MM.1S (cell line): ENCODE results near the gene PCIF1.

ENCODE experiments used
- DNase-seq: peaks from one replicate; pipeline ENCODE4 v3.0.0-alpha.2; 2015
- H2AFZ ChIP-seq: fragments of 300-600 bp; sonication (generic); 2 replicates; pipeline ENCODE4 v1.6.0; 2016; ENCODE audit warnings: antibody characterized with exemption, low read length
- H3F3A ChIP-seq: fragments of 300-600 bp; sonication (generic); 2 replicates; pipeline ENCODE4 v1.6.1; 2016; ENCODE audit warnings: mild to moderate bottlenecking, antibody characterized with exemption, low read length, moderate library complexity, mixed read lengths; ENCODE audit not compliant: insufficient read depth
- H3K27ac ChIP-seq: fragments of 300-600 bp; sonication (generic); 2 replicates; pipeline ENCODE4 v1.5.1; 2016; ENCODE audit warnings: mild to moderate bottlenecking, low read length
- H3K27me3 ChIP-seq: fragments of 300-600 bp; sonication (generic); replicated peaks from 2 replicates; pipeline ENCODE4 v1.6.0; 2016; ENCODE audit warnings: low read length; ENCODE audit not compliant: insufficient read depth
- H3K36me3 ChIP-seq: fragments of 300-600 bp; sonication (generic); replicated peaks from 2 replicates; pipeline ENCODE4 v1.6.1; 2016; ENCODE audit warnings: mild to moderate bottlenecking, low read length, mixed read lengths; ENCODE audit not compliant: insufficient read depth
- H3K4me1 ChIP-seq: fragments of 300-600 bp; sonication (generic); 2 replicates; pipeline ENCODE4 v1.6.1; 2016; ENCODE audit warnings: low read length, mixed read lengths
- H3K4me2 ChIP-seq: fragments of 300-600 bp; sonication (generic); 2 replicates; pipeline ENCODE4 v1.6.0; 2016; ENCODE audit warnings: low read depth, low read length
- H3K4me3 ChIP-seq: fragments of 300-600 bp; sonication (generic); 2 replicates; pipeline ENCODE4 v1.5.1; 2016; ENCODE audit warnings: low read length, mixed read lengths
- H3K79me2 ChIP-seq: fragments of 300-600 bp; sonication (generic); 2 replicates; pipeline ENCODE4 v1.6.1; 2016; ENCODE audit warnings: mixed run types, low read length, mixed read lengths
- H3K9ac ChIP-seq: fragments of 300-600 bp; sonication (generic); 2 replicates; pipeline ENCODE4 v1.6.1; 2016; ENCODE audit warnings: low read length, mixed read lengths
- H3K9me2 ChIP-seq: fragments of 300-600 bp; sonication (generic); replicated peaks from 2 replicates; pipeline ENCODE4 v1.6.1; 2016; ENCODE audit warnings: mild to moderate bottlenecking, low read length, mixed read lengths; ENCODE audit not compliant: insufficient read depth
- H3K9me3 ChIP-seq: fragments of 300-600 bp; sonication (generic); replicated peaks from 2 replicates; pipeline ENCODE4 v1.6.1; 2016; ENCODE audit warnings: mild to moderate bottlenecking, low read length, mixed read lengths; ENCODE audit not compliant: insufficient read depth
- H4K20me1 ChIP-seq: fragments of 300-600 bp; sonication (generic); 2 replicates; pipeline ENCODE4 v1.6.1; 2016; ENCODE audit warnings: mild to moderate bottlenecking, low read length, moderate library complexity, mixed read lengths; ENCODE audit not compliant: insufficient read depth
- EZH2 ChIP-seq: fragments of 300-600 bp; sonication (generic); optimal IDR thresholded peaks from 2 replicates; pipeline ENCODE3; 2017; ENCODE audit warnings: low read depth, mild to moderate bottlenecking, antibody characterized with exemption, low read length, mixed read lengths
- EZH2phosphoT487 ChIP-seq: fragments of 300-600 bp; sonication (generic); IDR thresholded peaks from 2 replicates; pipeline ENCODE4 v1.6.1; 2018; ENCODE audit warnings: antibody characterized with exemption, low read length
- TF ChIP-seq, protein P1 (sequence below): fragments of 300-600 bp; sonication (generic); IDR thresholded peaks from 2 replicates; pipeline ENCODE4 v1.5.1; 2016; ENCODE audit warnings: antibody characterized with exemption, low read length, mixed read lengths

PCIF1 gene

DNA sequence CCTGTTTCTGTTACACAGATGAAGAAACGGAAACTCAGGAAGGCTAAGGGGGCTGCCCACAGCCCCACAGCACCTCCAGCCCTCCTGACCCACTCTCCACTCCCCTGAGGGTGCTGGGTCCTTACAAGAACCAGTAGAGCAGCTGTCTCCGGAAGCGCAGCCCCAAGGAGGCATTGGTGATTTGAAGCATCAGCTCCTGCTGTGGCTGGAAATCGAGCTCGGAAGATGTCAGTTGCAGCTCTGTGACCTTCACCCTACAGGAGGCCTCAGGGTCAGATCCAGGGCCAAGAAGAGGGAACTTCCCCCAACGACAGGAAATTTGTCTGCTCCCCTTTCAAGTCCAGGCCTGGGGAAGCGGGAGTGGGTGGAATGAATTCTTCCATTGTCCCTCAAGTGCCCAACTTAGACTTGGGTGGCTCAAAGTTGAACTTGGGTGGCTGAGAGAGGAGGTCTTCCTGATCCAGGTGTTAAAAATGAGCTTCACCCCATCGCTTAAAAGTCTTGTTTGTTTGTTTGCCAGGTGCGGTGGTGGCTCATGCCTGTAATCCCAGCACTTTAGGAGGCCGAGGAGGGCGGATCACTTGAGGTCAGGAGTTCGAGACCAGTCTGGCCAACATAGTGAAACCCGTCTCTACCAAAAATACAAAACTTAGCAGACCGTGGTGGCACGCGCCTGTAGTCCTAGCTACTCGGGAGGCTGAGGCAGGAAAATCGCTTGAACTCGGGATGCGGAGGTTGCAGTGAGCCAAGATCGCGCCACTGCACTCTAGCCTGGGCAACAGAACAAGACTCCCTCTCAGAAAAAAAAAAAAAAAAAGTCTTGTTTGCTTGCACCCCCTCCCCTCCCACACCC is 24.4 kb upstream of the PCIF1 start:
- Histone ChIP-seq H3K79me2 (no peaks in the 10 kb centered on the region), H3K4me1 (peaks cover 3% of the 10 kb centered on the region; the same call in 1 of the 2 replicates), H3K9ac (no peak overlapping the region), H3K27ac (no peak overlapping the region), H3K36me3 (no peaks in the 10 kb centered on the region), H3F3A (no peaks in the 10 kb centered on the region), H3K9me2 (no peaks in the 10 kb centered on the region), H4K20me1 (no peaks in the 10 kb centered on the region), H2AFZ (peak overlapping the region; percentile 28), H3K27me3 (peaks cover 14% of the 10 kb centered on the region; the same call in 1 of the 2 replicates), H3K4me3 (peak overlapping the region; percentile 18; the same call in 1 of the 2 replicates), H3K4me2 (peak overlapping the region; percentile 99; the same call in 1 of the 2 replicates), H3K9me3 (no peaks in the 10 kb centered on the region)
- TF ChIP-seq EZH2phosphoT487 (no peak), EZH2 (no peak)
- TF ChIP-seq, protein P1, sequence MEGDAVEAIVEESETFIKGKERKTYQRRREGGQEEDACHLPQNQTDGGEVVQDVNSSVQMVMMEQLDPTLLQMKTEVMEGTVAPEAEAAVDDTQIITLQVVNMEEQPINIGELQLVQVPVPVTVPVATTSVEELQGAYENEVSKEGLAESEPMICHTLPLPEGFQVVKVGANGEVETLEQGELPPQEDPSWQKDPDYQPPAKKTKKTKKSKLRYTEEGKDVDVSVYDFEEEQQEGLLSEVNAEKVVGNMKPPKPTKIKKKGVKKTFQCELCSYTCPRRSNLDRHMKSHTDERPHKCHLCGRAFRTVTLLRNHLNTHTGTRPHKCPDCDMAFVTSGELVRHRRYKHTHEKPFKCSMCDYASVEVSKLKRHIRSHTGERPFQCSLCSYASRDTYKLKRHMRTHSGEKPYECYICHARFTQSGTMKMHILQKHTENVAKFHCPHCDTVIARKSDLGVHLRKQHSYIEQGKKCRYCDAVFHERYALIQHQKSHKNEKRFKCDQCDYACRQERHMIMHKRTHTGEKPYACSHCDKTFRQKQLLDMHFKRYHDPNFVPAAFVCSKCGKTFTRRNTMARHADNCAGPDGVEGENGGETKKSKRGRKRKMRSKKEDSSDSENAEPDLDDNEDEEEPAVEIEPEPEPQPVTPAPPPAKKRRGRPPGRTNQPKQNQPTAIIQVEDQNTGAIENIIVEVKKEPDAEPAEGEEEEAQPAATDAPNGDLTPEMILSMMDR, result no peak
- no peak for DNase-seq

DNA sequence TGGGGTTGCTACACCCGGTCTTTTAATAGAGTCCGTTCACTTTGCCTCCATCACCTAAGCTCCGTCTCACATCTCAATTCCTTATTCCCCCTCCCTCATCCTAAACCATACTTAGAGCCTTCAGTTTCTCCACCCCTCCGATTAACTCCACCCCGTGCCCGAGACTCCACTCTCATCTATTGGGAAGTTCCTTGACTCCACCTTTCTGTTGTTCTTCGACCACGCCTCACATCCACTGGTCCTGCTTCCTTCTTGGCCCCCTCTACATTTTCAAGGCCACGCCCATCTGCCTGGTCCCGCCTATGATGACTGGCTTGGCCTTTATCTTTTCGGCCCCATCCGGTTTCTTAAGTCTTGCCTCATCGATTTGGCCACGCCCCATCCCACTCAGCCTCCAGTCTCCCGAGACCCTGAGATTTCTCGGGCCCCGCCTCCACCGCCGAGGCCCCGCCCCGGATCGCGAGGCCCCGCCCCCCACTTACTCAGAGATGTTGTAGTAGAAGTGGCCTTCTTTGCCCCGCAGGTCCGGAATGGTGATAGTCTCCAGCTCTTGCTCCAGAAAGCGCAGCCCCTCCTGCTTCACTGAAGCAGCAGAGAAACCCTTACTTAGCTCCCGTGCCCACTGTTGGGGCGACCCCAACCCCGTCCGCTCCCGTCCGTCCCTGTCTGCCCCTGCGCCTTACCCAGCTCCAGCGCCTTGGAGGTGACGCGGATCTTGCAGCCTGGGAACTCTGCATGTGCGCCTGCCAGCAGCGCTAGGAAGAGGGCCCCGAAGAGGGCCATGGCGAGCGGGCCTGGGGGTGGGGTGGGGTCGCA is 23.6 kb upstream of the PCIF1 start:
- no peaks in the 10 kb centered on the region for H3K9me2 ChIP-seq
- peaks cover 14% of the 10 kb centered on the region; the same call in 1 of the 2 replicates for H3K27me3 ChIP-seq
- H3K4me1 ChIP-seq, result peaks cover 3% of the 10 kb centered on the region; the same call in 1 of the 2 replicates
- DNase-seq, result peak; percentile 98
- no peaks in the 10 kb centered on the region for H3F3A ChIP-seq
- H3K79me2 ChIP-seq, result no peaks in the 10 kb centered on the region
- peak overlapping the region; percentile 96 for H2AFZ ChIP-seq
- H3K4me2 ChIP-seq, result peak overlapping the region; percentile 99
- H3K4me3 ChIP-seq, result peak overlapping the region; percentile 61
- TF ChIP-seq EZH2, result no peak
- TF ChIP-seq, protein P1, result no peak
- no peak for TF ChIP-seq EZH2phosphoT487
- no peaks in the 10 kb centered on the region for H3K9me3 ChIP-seq
- no peaks in the 10 kb centered on the region for H3K36me3 ChIP-seq
- no peaks in the 10 kb centered on the region for H4K20me1 ChIP-seq
- no peak overlapping the region for H3K27ac ChIP-seq
- H3K9ac ChIP-seq, result peak overlapping the region; percentile 36; the same call in 1 of the 2 replicates

DNA sequence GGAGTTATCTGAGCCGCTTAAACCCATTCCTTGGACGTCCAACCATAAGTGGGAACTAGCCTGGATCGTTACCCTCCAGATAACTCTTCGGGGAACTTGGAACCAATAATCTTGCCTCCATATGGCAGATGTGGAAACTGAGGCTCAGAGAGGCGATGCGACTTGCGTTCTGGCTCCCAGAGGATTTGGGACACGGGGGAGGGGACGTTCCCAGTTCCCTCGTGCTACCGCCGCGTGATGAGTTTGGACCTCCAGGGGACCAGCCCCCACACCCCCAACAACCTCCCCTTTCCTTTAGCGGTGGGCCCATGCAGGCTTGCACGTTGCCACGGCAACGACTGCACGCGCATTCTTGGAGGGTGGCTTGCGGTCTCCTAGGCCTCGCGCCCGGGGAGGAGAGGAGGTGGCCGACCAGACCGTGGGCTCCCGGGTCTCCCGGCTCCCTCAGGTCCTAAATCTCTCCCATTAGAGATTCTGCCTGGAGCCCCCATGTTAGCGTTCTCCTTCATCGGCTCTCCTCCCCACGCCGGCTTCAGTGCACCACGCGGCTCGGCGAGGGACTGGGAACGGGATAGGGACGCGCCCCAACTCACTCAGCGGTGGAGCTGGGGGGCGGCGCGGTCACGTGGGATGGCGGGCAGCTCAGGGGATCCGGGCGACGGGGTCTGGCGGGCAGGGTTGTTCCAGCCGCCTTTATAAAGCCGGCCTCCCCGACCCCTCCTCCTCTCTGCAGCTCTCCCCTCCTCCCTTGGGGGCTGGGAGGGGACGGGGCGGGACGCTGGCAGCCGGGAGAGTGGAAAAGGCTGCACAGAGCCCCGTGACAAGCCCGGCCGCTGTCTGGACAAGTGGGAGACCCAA is 22.8 kb upstream of the PCIF1 start, which contains the start of gene PLTP:
Gene PLTP, minus strand, starts transcription at position 670 of the 858 bp plus-strand sequence. CDS start 703 bp downstream, outside the sequence.
- no peaks in the 10 kb centered on the region for H3K9me2 ChIP-seq
- H2AFZ ChIP-seq, result peak within 1 kb of the TSS; percentile 96
- H3K36me3 ChIP-seq, result no peaks in the 10 kb centered on the region
- H3K9me3 ChIP-seq, result no peaks in the 10 kb centered on the region
- peak within 1 kb of the TSS; percentile 36; the same call in 1 of the 2 replicates for H3K9ac ChIP-seq
- H3K4me1 ChIP-seq, result peaks cover 3% of the 10 kb centered on the region; the same call in 1 of the 2 replicates
- DNase-seq, result no peak
- H3K27ac ChIP-seq, result no peak within 1 kb of the TSS
- H3F3A ChIP-seq, result no peaks in the 10 kb centered on the region
- peak within 1 kb of the TSS; percentile 61 for H3K4me3 ChIP-seq
- H3K27me3 ChIP-seq, result peaks cover 14% of the 10 kb centered on the region; the same call in 1 of the 2 replicates
- no peaks in the 10 kb centered on the region for H4K20me1 ChIP-seq
- TF ChIP-seq EZH2phosphoT487 (no peak), EZH2 (no peak)
- TF ChIP-seq, protein P1, result no peak
- peak within 1 kb of the TSS; percentile 99 for H3K4me2 ChIP-seq
- H3K79me2 ChIP-seq, result no peaks in the 10 kb centered on the region
